GM20000 (cell line): Measurements from ENCODE around the gene PSD4.

Experiments used
- DNase-seq: peaks from one replicate; pipeline ENCODE4 v3.0.0; 2012; ENCODE audit warnings: low spot score
- CTCF ChIP-seq: IDR thresholded peaks from 2 replicates; pipeline ENCODE4 v1.5.1; 2012; ENCODE audit warnings: mild to moderate bottlenecking, control low read depth; ENCODE audit errors: extremely low read depth, missing control alignments

PSD4 gene

GRCh38 chr2:113195923-113196501 lies 22.2 kb downstream of the PSD4 start:
- DNase-seq, result no peak
- TF ChIP-seq CTCF, result no peak

DNA sequence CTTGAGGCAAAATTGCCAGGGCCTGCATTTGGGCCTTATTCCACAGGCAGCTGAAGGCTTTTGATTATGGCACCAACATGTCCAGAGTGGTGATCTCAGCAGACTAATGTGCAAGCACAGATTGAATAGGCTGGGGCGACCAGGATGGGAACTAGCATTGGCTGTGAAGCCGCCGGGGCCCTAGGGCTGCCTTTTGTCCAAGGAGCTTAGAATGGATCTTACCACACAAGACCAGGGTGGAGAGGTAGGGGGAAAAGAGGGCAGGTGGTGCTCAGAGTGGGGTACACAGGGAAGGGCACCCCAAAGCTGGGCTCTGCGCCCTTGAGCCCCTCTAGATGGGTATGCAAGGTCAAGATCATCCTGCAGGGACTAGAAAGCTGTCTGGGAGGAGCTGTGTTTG lies 23.1 kb downstream of the PSD4 start:
- DNase-seq, result no peak
- no peak for TF ChIP-seq CTCF

- DNase-seq, result no peak
- TF ChIP-seq CTCF, result no peak
Observed at GRCh38 chr2:113197347-113198047, 23.7 kb downstream of the PSD4 start.

- no peak for DNase-seq
- TF ChIP-seq CTCF, result no peak
Observed at GRCh38 chr2:113198048-113198789, 24.4 kb downstream of the PSD4 start.

- DNase-seq, result peak; percentile 92
- TF ChIP-seq CTCF, result peak; percentile 95
Observed at GRCh38 chr2:113198790-113199612, 25.2 kb downstream of the PSD4 start.

DNA sequence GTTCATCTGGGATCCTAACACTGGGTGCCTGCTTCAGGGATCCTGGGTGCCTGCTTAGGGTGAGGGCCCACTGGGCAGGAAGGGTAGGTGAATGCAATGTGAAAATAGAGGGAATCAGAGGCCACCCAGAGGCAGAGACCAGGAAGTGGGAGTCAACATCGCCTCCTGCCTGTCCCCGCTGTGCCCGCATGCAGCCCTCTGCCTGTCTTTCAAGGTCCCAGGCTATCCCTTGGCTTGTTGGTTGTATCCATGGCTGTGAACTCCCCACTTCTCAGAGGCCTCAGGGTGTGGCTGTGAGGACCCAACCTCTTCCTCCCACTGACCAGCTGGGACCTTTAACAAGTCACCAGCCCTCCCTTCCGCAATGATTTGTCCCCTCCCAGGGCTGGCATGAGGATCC lies 26.5 kb downstream of the PSD4 start:
- no peak for DNase-seq
- TF ChIP-seq CTCF, result no peak
